CD14-positive monocyte (primary cell): ENCODE measurements around the gene CACNB4. TPM values are rescaled to one million over a fixed set of nuclear protein-coding genes. Genes with fewer than 3 reads are reported as not detected.

Experiments used
- DNase-seq, 3 donors: peaks; one replicate each; pipeline ENCODE4 v3.0.0-alpha.2; 2011 to 2022
- H2AFZ ChIP-seq: 2 replicates; pipeline ENCODE4 v1.6.0; 2012; ENCODE audit warnings: mild to moderate bottlenecking, low read depth, low read length, inconsistent platforms; ENCODE audit not compliant: insufficient read depth, poor library complexity, severe bottlenecking
- H3K27ac ChIP-seq, 2 donors: 1 replicate in 1 of 2; 2 replicates in 1 of 2; pipeline ENCODE4 v1.5.1; 2012 to 2013; ENCODE audit warnings: low read length in 2 of 2, control low read depth in 1 of 2, inconsistent platforms in 1 of 2, low read depth in 1 of 2, mild to moderate bottlenecking in 1 of 2
- H3K27me3 ChIP-seq, 2 donors: one replicate each; pipeline versions ENCODE4 v1.6.0 to v1.6.1; 2011 to 2013; ENCODE audit warnings: low read length in 2 of 2; ENCODE audit not compliant: control insufficient read depth in 2 of 2, insufficient read depth in 2 of 2
- H3K36me3 ChIP-seq, 2 donors: replicated peaks in 1 of 2; 1 replicate in 1 of 2; 2 replicates in 1 of 2; pipeline versions ENCODE4 v1.5.1 to v1.6.1; 2012 to 2013; ENCODE audit warnings: low read length in 2 of 2, control low read depth in 1 of 2, inconsistent platforms in 1 of 2, mild to moderate bottlenecking in 1 of 2; ENCODE audit not compliant: insufficient read depth in 2 of 2, control insufficient read depth in 1 of 2
- H3K4me1 ChIP-seq, 2 donors: 1 replicate in 1 of 2; 2 replicates in 1 of 2; pipeline versions ENCODE4 v1.5.1 to v1.6.1; 2012 to 2013; ENCODE audit warnings: low read length in 2 of 2, control low read depth in 1 of 2, inconsistent platforms in 1 of 2, mild to moderate bottlenecking in 1 of 2, moderate library complexity in 1 of 2; ENCODE audit not compliant: insufficient read depth in 2 of 2, control insufficient read depth in 1 of 2
- H3K4me2 ChIP-seq: replicated peaks from 2 replicates; pipeline ENCODE3; 2012; ENCODE audit warnings: low read length, moderate library complexity, mild to moderate bottlenecking; ENCODE audit not compliant: poor library complexity, severe bottlenecking; ENCODE audit errors: extremely low read depth
- H3K4me3 ChIP-seq, 3 experiments: fragments of 200-600 bp in 1 of 3; sonication (generic) in 1 of 3; replicated peaks in 1 of 3; 1 replicate in 2 of 3; 2 replicates in 1 of 3; pipeline ENCODE4 v1.5.1; 2011 to 2013; ENCODE audit warnings: low read length in 3 of 3, mild to moderate bottlenecking in 3 of 3, control low read depth in 2 of 3, low read depth in 2 of 3, inconsistent platforms in 1 of 3, moderate library complexity in 1 of 3
- H3K79me2 ChIP-seq: 2 replicates; pipeline ENCODE4 v1.6.0; 2012; ENCODE audit warnings: mild to moderate bottlenecking, control low read depth, inconsistent platforms, low read length, moderate library complexity; ENCODE audit not compliant: insufficient read depth
- H3K9ac ChIP-seq: 2 replicates; pipeline ENCODE4 v1.6.0; 2017; ENCODE audit warnings: low read length, mild to moderate bottlenecking; ENCODE audit not compliant: insufficient read depth, poor library complexity, severe bottlenecking
- H3K9me3 ChIP-seq, 2 donors: replicated peaks in 1 of 2; 1 replicate in 1 of 2; 2 replicates in 1 of 2; pipeline versions ENCODE4 v1.5.1 to v1.6.1; 2012 to 2013; ENCODE audit warnings: low read length in 2 of 2, control low read depth in 1 of 2; ENCODE audit not compliant: control insufficient read depth in 1 of 2, insufficient read depth in 1 of 2
- H4K20me1 ChIP-seq: 2 replicates; pipeline ENCODE4 v1.6.0; 2012; ENCODE audit warnings: mild to moderate bottlenecking, low read length, control low read depth, moderate library complexity; ENCODE audit not compliant: insufficient read depth
- H3K27ac Mint-ChIP-seq, 7 donors: one replicate each; pipeline ENCODE4 v1.8.0; 2020; ENCODE audit warnings: mild to moderate bottlenecking in 7 of 7, mixed read lengths in 7 of 7, moderate library complexity in 6 of 7, inconsistent platforms in 2 of 7
- H3K27me3 Mint-ChIP-seq, 3 donors: one replicate each; pipeline ENCODE4 v1.8.0; 2021 to 2022; ENCODE audit warnings: low read depth in 3 of 3, mild to moderate bottlenecking in 3 of 3, mixed read lengths in 3 of 3, moderate library complexity in 3 of 3, inconsistent platforms in 1 of 3
- H3K36me3 Mint-ChIP-seq, 2 donors: one replicate each; pipeline ENCODE4 v1.8.0; 2020; ENCODE audit warnings: mixed read lengths in 2 of 2, inconsistent platforms in 1 of 2, mild to moderate bottlenecking in 1 of 2
- H3K4me1 Mint-ChIP-seq: one replicate; pipeline ENCODE4 v1.8.0; 2020; ENCODE audit warnings: mild to moderate bottlenecking, mixed read lengths
- H3K4me3 Mint-ChIP-seq, 2 donors: one replicate each; pipeline ENCODE4 v1.8.0; 2020; ENCODE audit warnings: mild to moderate bottlenecking in 2 of 2, mixed read lengths in 2 of 2, moderate library complexity in 1 of 2
- H3K9me3 Mint-ChIP-seq, 7 donors: one replicate each; pipeline ENCODE4 v1.8.0; 2020 to 2022; ENCODE audit warnings: mixed read lengths in 7 of 7, mild to moderate bottlenecking in 6 of 7, moderate library complexity in 6 of 7, inconsistent platforms in 2 of 7
- WGBS: methylation state at CpG from one replicate; pipeline ENCODE4 v1.1.5; 2013; ENCODE audit warnings: missing lambda C conversion rate; ENCODE audit not compliant: insufficient coverage; 5-methylcytosine and 5-hydroxymethylcytosine counted together
- intact Hi-C, 2 donors: fragments of 100-400 bp; cut with micrococcal nuclease; formaldehyde crosslinking; loops; one replicate each; pipeline versions ENCODE4 v1.15.0 to v1.15.1; 2023
- polyA plus RNA-seq, 3 donors: library from polyadenylated mRNA; depleted of rRNA in 1 of 3; unstranded in 2 of 3; stranded (reverse) in 1 of 3; fragments of 300-500 nt in 2 of 3; fragments of >200 nt in 1 of 3; fragmentation: Illumina TruSeq in 2 of 3; gene quantifications; 1 replicate in 2 of 3; 2 replicates in 1 of 3; pipeline ENCODE4 v1.2.3, GENCODE V29; 2012 to 2021
- TF ChIP-seq, protein P1 (sequence below): fragments of 200-600 bp; IDR thresholded peaks from one replicate; pipeline ENCODE4 v1.8.0; 2022; ENCODE audit warnings: antibody characterized with exemption, mild to moderate bottlenecking

CACNB4 gene
- polyA plus RNA-seq, 3 donors = 0.44 to 1.9 (median 1.1) TPM

DNA sequence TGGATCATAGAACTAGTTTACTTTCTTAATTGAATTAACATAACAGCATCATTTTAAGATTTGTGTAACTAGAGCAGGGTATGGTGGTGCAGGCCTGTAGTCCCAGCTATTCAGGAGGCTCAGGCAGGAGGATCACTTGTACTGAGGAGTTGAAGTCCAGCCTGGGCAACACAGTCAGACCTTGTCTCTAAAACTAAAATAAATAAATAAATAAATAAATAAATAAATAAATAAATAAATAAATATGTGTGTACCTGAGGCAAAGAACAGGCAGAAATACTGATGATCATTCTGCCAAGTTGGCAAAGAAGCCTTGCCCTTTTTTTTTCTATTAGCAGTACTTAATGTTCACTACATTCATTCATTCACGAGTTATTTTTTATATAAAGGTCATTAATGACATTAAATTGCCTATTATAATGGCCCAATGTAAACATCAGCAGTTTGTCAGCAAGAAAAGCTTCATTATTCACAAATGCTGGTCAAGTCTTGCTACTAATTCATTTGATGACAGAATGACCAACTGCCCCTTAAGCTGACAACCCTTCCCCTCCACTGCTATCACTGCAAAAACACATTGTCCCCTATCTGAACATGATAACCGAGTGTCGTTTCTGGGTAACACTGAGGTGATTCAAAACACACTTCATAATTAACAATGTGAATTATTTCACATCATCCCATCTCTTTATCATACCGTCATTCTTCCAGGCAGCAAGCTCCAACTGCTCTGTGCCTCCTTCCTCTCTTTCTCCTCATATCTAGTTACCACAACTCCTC lies 309.6 kb downstream of the CACNB4 start:
- DNase-seq = no peak
- H3K27me3 ChIP-seq = no peaks in the 10 kb centered on the region
- no peak overlapping the region for H2AFZ ChIP-seq
- peaks cover 39 to 48% of the 10 kb centered on the region in 2 donors for H3K36me3 Mint-ChIP-seq
- no peaks in the 10 kb centered on the region for H3K4me1 Mint-ChIP-seq
- H3K4me3 ChIP-seq = no peak overlapping the region
- no peaks in the 10 kb centered on the region for H3K79me2 ChIP-seq
- TF ChIP-seq, protein P1, sequence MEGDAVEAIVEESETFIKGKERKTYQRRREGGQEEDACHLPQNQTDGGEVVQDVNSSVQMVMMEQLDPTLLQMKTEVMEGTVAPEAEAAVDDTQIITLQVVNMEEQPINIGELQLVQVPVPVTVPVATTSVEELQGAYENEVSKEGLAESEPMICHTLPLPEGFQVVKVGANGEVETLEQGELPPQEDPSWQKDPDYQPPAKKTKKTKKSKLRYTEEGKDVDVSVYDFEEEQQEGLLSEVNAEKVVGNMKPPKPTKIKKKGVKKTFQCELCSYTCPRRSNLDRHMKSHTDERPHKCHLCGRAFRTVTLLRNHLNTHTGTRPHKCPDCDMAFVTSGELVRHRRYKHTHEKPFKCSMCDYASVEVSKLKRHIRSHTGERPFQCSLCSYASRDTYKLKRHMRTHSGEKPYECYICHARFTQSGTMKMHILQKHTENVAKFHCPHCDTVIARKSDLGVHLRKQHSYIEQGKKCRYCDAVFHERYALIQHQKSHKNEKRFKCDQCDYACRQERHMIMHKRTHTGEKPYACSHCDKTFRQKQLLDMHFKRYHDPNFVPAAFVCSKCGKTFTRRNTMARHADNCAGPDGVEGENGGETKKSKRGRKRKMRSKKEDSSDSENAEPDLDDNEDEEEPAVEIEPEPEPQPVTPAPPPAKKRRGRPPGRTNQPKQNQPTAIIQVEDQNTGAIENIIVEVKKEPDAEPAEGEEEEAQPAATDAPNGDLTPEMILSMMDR = no peak
- no peak overlapping the region for H3K4me3 Mint-ChIP-seq
- peaks cover 0 to 2% (median 0%) of the 10 kb centered on the region in 3 donors for H3K27me3 Mint-ChIP-seq
- WGBS = 100% methylated on average over 3 of the region's 4 CpGs
- no peak overlapping the region for H3K27ac Mint-ChIP-seq
- no peaks in the 10 kb centered on the region for H3K4me1 ChIP-seq
- H3K27ac ChIP-seq = no peak overlapping the region
- H3K9ac ChIP-seq = no peak overlapping the region
- no peaks in the 10 kb centered on the region for H3K9me3 ChIP-seq
- peaks cover 22 to 65% of the 10 kb centered on the region in 2 donors for H3K36me3 ChIP-seq
- no peak overlapping the region for H3K4me2 ChIP-seq
- H4K20me1 ChIP-seq = no peaks in the 10 kb centered on the region
- intact Hi-C loops = no loop called here
- H3K9me3 Mint-ChIP-seq = peaks cover 0 to 6% (median 0%) of the 10 kb centered on the region in 7 donors

DNA sequence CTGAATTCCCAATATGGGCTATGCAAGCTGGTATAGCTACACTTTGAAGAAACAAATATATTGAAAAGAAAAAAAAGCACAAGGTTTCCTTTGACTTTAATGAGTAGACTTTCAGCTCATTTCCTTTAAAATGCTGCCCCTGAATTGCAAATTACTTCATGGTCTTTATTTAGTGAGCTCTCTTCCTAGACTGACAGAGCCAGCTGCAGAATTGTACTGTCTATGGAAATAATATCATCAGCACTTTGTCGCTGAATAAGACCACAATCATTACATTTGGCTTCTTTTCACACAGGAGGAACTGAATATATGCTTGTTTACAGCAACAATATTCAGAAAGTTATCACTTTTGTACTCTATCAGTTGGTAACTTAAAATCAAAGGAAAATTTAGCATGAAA lies 312.4 kb downstream of the CACNB4 start:
- no peak overlapping the region for H3K27ac Mint-ChIP-seq
- H3K79me2 ChIP-seq = no peaks in the 10 kb centered on the region

More for the DNA sequence above, 312.4 kb downstream of the CACNB4 start:
- DNase-seq = no peak
- Histone ChIP-seq H3K27ac (no peak overlapping the region), H3K9me3 (no peaks in the 10 kb centered on the region), H4K20me1 (no peaks in the 10 kb centered on the region), H2AFZ (no peak overlapping the region), H3K4me2 (no peak overlapping the region), H3K4me1 (no peaks in the 10 kb centered on the region), H3K9ac (no peak overlapping the region), H3K27me3 (no peaks in the 10 kb centered on the region), H3K4me3 (no peak overlapping the region), H3K36me3 (peaks cover 34 to 68% of the 10 kb centered on the region in 2 donors)
- no CpG with 5 or more reads among the region's 1 CpG for WGBS
- intact Hi-C loops = no loop called here
- Mint-ChIP-seq H3K9me3 (peaks cover 0 to 2% (median 0%) of the 10 kb centered on the region in 7 donors), H3K4me3 (no peak overlapping the region), H3K36me3 (peaks cover 42 to 57% of the 10 kb centered on the region in 2 donors), H3K4me1 (no peaks in the 10 kb centered on the region), H3K27me3 (peaks cover 0 to 2% (median 0%) of the 10 kb centered on the region in 3 donors)
- TF ChIP-seq, protein P1 = no peak
